ENCODE results near the gene TOR2A.
A peak's percentile ranks its signal among the peaks of the same experiment; 100 is the strongest.
"Not testable (repeated sequence)": the region's sequence is repeated elsewhere in the genome, so short reads cannot be mapped to it uniquely, and the experiment has no call there.

TOR2A gene

DNA sequence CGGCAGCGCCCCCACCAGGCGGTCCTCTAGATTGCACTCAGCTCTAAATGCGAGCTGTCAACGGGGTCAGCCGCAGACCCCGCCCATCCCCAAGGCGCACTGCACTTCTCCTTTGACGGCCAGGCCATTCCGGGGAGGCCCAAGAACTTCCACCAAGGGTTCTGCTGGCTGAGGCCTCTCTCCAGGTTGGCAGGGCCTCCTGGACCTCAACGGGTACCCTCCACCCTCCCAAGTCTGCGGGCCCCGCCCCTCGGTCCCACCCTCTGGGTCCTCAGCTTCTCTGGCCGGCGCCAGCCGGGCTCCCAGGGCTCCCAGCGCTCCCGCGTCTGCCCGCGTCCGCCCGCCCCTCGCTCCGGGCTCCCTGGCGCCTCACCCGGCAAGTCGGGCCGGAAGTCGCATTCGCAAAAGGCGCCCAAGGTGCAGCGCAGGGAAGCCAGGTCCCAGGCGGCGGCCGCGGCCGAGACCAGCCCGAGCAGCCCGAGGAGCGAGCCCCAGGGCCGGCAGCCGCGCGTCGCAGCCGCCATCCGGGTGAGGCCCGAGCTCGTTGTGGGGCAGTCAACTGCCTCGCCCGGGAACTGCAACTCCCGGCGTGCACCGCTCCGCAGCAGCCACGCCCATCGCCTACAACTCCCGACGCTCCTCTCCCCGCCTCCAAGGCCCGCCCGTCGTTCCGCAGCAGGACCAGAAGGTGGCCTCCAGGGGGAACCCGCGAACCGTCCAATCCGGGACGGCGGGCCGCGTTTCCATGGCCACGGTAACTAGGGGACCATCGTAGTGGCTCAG lies at the start of gene TOR2A:
Gene TOR2A (minus strand): TSS at position 548 of the 783 bp plus-strand sequence. CDS start 24 bp downstream, at position 524.
- DNase-seq (ENCODE audit: low spot score) = peak; percentile 97

DNA sequence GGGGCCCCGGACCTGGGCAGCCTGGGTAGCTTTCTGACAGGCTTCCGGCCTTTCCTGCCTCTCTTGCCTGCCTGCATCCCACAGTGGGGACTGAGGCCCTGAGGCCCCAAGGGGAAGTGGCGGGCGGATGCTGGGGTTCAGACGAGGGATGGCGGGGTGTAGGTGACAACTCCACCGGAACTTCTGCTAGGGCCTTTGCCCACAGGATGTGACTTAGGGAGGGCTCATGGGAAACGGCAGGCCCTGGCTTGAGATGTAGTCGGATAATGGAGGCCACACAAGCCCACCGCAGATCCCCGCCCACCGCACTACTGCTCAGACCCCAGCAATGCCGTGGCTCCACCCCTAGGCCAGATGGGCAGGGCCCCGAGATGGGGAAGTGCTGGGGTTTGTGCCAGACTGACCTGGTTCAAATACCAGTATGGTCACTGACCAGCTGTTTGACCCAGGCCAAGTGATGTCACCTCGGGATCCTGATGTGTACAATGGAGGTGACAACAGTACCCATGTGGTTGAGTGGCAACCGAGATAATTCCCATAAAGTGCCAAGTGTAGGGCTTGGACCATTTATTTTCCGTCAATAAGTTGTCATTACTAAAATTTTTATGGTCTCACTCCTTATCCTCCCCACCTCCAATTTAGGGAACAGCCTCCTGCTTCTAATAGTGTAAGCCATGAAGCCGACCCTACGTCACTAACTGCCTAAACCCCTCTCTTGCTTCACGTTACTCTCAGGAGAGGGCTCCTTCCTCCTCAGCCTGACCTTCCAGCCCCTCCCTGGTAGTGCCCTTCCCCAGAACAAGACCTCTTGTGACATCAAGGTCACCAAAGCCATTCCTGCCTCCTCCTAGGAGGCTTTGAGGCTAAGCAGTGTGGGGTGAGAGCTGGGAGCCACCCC lies 48.3 kb upstream of the TOR2A start:
- no peak for DNase-seq (ENCODE audit: low spot score)

DNA sequence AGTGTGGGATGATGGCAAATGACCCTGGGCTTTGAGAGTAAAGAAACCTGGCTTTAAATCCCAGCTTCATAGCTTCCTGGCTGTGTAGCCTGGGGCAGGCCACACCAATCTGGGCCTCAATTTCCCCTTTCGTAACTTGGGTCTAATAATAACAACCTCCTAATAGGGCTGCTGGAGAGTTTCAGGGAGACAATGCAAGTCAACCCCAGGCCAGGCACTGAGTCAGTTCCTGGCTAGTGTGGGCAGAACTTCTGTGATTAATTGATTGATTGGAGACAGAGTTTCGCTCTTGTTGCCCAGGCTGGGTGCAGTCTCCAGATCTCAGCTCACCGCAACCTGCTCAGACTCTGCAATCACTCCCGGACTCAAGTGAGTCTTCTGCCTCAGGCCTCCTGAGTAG lies 46.7 kb upstream of the TOR2A start:
- DNase-seq (ENCODE audit: low spot score) = no peak

DNA sequence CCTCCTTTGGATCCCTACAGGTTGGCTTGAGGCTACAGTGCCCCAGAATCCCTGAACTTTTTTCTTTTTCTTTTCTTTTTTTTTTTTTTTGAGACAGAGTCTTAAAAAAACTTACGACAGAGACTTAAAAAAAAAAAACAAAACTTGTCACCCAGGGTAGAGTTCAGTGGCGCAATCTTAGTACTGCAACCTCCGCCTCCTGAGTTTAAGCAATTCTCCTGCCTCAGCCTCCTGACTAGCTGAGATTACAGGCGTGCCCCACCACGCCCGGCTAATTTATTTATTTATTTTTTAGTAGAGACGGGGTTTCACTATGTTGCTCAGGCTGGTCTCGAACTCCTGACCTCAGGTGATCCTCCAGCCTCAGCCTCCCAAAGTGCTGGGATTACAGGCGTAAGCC lies 45.8 kb upstream of the TOR2A start:
- DNase-seq (ENCODE audit: low spot score) = not testable (repeated sequence)

DNA sequence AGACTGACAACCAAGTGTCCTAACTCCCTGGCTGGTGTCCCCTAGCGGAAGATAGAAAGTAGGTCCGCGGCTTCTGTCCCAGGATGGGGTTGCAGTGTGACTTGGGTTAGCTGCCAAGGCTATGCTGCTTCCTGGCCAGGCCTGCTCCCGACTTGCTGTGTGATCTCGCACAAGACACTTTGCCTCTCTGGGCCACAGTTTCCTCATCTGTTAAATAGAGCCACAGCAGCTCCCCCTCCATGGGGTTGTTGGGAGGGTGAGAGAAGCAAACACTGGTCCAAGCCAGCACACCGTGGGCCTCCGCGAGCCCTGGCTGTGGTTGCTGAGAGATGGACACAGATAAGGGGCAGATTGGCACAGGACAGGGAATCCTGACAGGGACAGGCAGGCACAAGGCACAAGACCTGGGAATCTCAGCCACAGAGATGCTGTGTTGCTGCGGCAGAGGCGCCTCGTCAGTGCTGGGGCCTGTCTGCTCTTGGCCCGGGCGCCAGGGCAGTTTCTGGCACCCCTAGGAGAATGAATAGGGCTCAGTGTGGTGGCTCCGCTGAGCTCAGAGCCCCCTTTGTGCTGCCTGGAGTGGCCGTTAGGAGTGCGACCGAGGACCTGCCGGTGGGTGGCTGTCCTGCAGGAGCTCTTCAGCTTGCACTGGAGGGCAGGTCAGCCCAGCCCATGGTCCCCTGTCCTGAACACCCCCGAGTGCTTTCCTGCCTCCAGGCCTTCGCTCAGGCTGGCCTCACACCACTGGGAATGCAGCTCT lies 45.2 kb upstream of the TOR2A start:
- no peak for DNase-seq (ENCODE audit: low spot score)

DNA sequence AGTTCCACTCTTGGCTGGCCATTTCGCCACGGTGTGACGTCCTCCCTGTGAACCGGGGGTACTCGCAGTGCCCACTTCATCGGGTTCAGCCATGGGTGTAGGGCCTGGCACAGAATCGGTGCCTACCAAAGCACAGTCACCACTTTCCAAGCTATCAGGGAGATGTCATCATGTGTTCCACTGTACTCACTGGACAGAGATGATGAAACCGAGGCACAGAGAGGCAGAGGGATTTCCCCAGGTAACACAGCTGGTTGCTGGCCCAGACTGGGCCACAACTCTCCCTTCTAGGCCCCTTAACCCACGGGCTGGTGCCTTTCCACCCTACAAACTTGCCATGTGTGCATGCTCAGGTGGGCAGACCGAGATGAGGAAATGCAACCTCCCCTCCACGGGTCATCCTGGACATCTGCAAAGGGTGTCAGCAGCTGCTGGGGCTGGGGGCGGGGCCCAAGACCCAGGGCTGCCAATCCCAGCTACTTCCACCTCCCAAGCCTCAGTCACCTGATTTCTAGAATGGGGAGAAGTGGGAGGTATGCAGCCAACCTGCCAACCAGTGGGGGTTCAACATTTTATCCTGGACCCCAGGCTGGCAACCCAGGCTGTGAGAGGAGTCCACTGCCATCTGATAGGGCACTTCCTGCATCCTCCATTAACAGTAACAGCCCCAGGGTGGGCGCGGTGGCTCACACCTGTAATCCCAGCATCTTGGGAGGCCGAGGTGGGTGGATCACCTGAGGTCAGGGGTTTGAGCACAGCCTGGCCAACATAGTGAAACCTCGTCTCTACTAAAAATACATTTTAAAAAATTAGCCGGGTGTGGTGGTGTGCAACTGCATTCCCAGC lies 44.3 kb upstream of the TOR2A start:
- no peak for DNase-seq (ENCODE audit: low spot score)

DNA sequence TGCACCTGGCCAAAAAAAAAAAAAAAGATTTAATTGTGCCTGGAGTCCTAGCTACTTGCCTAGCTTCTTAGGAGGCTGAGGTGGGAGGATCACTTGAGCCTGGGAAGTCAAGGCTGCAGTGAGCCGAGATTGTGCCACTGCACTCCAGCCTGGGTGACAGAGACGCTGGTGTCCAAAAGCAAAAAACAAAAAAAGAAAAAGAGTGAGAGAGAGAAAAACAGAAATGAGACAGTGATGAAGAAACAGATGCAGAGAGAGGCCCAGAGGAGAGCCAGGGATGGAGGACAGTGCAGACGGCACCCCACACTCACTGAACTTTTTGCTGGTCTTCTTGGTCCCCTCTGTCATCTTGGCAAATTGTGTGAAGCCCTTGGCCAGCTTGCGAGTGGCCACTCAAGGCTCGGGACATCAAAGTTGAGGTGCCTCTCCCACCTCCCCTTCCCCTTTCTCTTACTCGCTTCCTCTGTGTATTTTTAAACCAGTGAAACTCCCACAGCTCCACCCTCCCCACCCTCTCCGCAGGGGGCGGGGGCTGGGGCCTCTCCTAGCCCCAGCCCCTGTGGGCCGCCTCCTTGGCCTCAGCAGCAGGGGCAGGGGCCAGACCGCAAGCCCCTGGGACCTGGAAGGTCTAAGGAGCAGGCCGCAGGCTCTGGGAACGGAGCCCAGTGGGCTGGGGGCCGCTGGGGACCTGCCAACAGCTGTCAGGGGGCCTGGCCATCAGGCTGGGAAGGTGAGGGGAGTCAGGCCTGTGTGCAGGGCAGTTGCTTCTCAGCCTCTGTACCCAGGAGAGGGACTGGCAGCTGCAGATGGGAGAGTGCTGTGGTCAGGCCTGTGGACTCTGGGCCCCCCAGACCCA lies 43.4 kb upstream of the TOR2A start, which contains the start of gene SH2D3C:
Gene SH2D3C (minus strand): TSS at position 387 of the 856 bp plus-strand sequence. CDS start 39 bp downstream, at position 348.
- no peak for DNase-seq (ENCODE audit: low spot score)

DNA sequence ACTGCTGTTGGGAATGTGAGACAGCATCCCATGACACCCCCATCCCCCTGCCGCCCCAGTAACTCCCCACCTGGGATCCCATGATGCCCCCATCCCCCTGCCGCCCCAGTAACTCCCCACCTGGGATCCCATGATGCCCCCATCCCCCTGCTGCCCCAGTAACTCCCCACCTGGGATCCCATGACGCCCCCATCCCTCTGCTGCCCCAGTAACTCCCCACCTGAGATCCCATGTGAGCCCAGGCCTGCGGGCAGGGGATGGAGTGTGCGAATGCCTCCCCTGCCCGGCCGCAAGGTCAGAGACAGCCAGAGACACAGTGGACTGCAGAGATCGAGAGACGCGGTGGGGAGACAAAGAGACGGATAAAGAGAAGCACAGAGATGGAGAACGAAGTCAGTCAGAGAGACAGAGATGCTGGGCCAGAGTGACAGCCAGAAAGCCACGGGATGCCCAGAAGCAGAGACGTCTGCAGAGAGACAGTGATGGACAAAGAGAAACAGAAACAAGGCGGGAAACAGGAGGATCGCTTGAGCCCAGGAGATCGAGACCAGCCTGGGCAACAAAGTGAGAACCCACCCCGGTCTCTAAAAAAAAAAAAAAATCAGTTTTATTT lies 42.4 kb upstream of the TOR2A start:
- no peak for DNase-seq (ENCODE audit: low spot score)

DNA sequence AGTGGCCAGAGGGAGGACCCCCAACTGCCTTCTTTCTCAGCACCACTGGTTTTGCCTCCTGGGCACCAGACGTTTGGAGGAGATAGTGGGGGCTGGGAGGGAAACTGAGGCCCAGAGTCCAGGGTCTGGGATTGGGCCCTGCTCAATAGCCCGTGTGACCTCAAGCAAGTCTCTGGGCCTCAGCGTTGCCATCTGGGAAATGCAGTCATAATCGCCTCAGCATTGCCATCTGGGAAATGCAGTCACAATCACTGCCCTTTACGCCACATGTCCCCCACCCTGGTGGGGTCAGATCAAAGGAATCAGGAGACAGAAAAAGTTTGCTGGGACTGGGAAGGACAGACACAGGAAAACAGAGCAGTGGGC lies 41.8 kb upstream of the TOR2A start:
- no peak for DNase-seq (ENCODE audit: low spot score)

DNA sequence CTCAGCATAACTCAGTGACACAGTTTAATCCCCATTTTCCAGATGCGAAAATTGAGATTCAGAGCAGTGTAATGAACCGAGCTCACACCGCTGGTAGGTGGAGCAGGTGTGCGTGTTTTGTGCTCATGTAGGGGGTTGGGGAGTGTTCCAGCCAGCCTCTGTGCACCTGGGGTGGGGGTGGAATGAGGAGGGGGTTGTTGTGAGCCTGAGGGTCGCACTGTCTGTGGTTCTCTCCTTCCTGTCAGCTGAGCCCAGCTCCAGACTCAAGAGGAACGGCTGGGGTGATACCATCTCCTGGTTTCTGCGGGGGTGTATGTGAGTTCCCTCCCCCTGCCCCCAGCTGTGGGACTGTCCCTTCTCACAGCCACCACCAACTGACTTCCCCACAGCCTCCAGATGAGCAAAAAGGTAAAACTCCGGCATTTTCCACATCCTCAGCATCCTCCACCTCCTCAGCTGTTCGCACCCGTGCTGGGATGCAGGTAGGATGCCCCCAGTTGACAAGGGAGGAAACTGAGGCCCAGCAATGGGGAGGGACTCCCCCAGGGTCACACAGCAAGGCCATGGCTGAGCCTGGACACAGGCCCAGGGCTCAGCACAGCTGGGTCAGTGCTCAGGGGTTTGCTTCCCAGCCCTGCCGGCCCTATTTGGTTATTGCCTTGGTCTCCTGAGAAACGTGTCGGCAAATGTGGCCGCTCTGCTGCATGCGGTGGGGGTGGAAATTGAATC lies 41.3 kb upstream of the TOR2A start:
- DNase-seq (ENCODE audit: low spot score) = no peak

DNA sequence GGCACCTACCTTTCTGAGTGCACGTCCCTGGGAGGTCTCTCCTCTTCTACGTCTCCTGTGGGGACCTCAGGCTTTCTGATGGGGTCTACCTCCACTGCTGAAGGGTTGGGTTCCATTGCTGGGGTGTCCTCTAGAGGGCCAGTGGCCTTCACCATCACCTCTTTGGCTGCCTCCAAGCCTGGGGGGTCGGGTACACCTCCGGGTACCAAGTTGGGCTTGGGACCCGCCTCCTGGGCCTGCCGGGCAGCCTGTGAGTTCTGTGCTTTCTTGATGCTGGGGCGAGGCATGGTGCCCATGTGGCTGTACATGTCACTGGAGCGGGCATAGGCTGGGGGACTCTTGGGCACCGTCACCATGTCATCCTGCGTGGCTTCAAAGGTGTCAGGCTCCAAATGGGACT lies 38.9 kb upstream of the TOR2A start:
- DNase-seq (ENCODE audit: low spot score) = no peak

DNA sequence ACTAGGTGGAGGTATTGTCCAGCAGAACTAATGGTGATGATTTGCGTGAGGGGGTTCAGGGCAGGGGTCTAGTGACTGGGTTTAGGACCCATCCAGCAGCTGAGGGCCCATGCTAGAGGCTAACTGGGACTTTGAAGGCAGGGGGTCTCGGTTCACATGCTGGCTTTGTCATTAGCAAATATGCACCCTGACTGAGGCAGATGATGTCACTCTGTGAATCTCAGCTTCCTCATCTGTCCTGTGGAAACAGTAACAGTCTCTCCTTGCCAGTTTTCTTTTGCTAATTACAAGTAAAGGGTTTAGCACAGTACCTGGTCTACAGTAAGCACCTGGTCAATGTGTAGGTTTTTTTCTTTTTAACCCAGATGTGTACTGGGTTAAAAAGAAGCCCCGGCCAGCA lies 38.2 kb upstream of the TOR2A start:
- no peak for DNase-seq (ENCODE audit: low spot score)

DNA sequence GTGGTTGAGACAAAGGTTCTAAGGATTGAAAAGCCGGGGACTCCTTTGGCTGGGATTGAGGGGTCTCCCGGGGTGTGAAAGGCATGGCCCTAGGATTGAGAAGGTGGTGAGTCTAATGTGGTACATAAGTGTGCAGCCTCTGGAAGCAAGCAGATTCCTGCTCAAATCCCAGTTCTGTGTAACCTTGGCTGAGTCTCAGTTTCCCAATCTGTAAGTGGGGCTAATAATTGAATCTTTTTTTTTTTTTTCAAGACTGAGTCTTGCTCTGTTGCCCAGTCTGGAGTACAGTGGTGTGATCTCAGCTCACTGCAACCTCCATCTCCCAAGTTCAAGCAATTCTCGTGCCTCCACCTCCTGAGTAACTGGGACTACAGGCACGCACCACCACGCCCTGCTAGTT lies 37.5 kb upstream of the TOR2A start:
- no peak for DNase-seq (ENCODE audit: low spot score)

DNA sequence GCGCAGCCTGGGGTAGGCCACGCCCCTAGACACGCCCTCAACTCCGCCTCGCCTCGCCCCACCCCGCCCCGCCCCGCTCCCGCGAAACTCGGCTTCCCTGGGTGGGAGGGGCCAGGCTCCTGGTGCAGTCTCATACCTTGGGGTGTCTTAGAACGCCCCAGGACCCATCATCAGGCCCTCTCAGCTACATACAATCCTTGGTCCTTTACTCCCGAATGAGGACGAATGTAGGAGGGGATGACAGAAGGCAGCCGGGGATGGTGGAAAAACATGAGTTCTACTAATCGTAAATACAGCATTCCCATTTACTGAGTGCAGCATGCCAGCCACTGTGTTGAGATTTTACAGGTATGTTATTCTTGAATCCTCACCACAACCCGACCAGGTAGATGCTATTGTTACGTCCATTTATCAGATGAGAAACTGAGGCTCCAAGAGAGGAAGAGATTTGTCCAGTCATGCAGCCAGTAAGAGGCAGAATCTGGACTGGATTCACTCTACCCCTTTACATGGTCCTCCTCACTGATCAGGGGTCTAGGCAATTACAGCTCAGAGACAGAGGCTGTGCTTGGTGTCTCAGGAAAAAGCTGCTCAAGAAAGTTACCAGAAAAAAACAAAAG lies 36.6 kb upstream of the TOR2A start:
- DNase-seq (ENCODE audit: low spot score) = no peak

DNA sequence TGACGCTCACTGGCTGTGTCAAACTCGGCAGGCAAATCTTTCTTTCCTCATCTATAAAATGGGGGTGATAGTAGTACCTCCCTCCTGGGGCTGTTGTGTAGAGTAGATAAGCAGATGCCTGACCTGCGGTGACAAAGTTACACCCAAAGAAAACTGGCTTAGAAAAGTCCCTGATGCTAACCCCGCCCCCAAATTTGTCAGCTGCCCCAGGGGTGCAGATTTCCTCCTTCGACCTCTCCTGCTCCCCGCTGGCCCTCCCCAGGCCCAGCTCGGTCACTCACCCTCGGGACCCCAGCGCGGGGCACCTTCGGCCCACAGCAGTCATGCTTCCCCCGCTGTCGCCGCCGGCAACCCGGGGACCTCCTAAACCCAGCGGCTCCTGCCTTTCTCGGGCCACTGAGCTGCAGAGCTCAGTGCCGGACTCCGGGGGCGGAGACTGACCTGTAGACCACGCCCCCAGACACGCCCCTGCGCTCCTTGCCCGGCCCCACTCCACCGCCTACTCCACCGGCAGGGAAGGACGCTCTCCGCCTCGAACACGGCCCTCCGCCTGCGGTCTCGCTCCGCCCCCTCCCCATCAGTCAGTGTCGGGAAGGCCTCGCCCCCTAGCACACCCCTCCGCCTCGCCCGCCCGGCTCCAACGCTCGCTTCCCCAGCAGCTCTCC lies 35.9 kb upstream of the TOR2A start:
- peak; percentile 88 for DNase-seq (ENCODE audit: low spot score)

DNA sequence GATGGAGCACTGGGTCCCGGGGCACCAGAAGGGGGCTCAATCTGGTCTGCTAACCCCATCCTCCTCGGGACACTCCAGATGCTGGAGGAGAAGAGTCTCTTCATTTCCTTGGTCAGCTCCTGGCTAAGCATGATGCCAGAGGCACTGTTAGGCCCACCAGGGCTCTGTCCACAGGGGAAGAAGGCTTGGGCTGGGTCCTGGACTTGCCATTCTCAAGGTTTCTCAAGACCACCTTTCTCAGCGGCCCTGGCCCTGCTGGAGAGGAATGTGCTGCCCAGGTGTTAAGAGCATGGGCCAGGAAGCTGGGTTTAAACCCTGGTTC lies 35.5 kb upstream of the TOR2A start:
- DNase-seq (ENCODE audit: low spot score) = no peak

DNA sequence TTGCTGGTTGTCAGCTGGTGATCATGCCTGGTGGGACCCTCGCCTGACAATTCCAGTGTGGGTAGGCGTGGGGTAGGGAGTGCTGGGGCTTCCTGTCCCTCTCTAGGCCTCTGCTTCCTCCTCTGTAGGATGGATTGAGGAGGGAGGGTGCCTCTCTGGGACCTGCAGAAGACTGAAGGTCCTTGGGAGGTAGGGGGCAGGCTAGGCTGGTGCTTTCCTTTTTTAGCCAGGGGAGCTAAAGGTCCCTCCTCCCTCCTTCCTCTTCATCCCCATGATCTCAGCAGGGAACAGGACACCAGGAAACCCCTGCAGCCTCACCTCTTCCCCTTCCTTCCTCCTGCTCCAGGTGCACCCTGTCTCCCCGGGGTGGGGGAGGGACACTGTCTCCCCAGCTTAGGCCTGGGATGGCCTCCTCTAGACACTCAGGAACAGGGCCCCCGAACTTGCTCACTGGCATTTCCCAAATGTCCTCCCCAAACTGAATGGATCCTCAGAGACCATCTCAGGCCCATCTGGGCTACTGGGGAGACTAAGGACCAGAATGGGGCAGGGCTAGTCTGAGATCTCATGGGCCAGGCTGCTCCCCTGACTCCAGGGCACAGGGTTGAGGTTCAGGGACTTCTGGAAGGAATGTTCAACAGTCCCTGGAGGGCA lies 35.0 kb upstream of the TOR2A start:
- DNase-seq (ENCODE audit: low spot score) = no peak

DNA sequence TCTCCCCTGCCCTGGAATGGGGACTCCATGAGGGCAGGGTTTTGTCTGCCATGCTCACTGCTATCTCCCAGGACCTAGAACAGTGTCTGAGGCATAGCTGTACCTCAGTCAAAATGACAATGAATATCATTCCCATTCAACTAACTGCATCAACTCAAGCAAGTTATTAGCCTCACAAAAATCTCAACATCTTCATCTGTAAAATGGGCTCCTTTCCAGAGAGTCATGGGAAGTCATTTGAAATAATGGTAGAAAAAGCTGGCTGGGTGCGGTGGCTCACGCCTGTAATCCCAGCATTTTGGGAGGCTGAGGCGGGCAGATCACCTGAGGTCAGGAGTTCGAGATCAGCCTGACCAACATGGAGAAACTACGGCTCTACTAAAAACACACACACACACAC lies 34.0 kb upstream of the TOR2A start:
- DNase-seq (ENCODE audit: low spot score) = no peak

Measured in putamen (tissue), 1 donor.